Stimulated activated CD8-positive, alpha-beta memory T cell treated with anti-CD3 and anti-CD28 coated beads, Interleukin-2, amount 100 ng/mL, for 48 hours (primary cell): ENCODE results near the gene PCNX2.

Source experiments
- DNase-seq, 2 donors: peaks; one replicate each; pipeline ENCODE4 v3.0.0-alpha.2; 2020; ENCODE audit warnings: low read depth in 2 of 2

Gene PCNX2

DNA sequence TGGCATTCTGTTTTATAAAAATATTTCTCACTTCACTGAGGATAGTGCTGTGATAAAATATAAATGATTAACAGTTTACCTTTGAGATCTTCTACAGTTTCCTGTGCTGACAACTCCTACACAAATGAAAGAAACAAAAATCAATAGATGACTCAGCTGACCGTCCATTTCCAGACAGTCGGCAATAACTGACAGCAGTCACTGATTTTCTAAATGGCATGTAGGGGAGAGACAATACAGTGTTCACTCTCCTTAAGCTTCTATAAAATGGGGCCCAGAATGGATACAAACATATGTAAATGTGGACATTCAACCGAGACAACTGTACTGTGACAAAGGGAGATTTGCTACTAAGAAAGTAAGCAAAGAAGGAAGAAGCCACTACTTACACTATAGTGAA lies 34.3 kb downstream of the PCNX2 start:
- no peak for DNase-seq

DNA sequence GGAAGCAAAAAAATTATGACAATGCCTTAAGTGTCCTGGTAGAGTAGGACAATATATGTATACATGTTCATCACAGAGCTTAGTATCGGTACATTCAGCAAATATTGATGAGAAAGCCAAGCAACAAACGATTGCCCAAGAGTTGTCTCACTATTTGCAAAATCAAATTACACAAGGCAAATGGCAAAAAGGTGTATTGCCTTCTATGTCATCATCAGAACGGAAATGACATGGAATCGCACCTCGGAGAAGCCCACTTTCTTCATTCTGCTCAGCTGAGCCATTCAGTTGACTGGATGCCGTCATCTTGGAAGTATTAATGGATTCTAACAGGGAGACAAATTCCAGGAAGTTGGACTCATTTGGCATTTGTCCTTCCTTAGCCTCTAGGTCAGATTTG lies 37.7 kb downstream of the PCNX2 start:
- DNase-seq, result no peak

DNA sequence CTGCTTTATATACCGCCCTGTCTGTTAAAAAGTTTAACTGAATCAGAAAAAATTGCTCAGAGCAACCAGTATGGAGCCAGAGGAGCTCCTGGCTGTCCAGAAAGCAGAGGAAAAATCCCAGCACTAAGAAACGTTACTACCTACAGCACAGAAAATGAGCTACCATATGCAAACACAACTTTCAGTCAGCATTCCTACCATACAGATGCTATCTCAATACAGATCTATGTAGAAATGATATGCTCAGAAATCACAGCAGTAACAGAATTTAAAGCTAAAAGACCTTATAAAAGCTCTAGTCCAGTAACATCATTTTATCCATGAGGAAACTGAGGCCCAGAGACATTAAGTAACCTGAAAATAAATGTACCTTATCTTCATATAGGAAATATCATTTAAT lies 38.7 kb downstream of the PCNX2 start:
- DNase-seq, result no peak

DNA sequence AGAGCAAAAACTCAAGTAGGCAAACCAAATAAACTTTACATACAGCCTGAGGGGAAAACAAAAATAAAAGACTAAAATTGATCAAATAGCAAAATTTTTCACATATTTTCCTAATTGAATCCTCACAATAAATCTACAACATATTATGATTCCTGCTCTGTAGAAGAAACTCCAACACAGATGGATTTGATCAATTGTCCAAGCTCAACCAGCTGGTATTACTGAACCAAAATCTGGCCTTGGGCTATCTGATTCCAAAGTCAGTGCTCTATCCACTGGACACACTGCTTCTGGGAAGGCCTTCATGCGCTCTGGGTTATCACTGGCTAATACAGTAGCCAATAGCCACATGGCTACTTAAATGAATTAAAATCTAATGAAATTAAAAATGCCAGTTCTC lies 39.3 kb downstream of the PCNX2 start:
- no peak for DNase-seq

DNA sequence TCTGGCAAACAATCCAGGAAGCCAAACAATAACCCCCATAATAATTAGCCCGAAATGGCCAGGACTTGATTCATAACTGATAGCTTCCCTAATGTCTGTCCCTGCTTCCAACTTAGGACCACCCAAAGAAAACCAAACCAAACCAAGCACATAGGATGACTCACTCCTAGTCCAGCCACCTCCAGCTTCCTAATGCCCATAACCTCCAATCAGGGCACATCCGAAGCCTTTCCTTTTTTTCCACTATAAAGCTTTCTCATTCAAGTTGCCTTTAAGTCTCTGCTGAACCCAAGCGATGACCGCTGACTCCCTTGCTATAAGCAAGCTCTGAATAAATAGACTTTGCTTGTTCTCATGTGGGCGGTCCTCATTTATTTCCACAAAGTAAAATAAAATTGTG lies 40.4 kb downstream of the PCNX2 start:
- no peak for DNase-seq

DNA sequence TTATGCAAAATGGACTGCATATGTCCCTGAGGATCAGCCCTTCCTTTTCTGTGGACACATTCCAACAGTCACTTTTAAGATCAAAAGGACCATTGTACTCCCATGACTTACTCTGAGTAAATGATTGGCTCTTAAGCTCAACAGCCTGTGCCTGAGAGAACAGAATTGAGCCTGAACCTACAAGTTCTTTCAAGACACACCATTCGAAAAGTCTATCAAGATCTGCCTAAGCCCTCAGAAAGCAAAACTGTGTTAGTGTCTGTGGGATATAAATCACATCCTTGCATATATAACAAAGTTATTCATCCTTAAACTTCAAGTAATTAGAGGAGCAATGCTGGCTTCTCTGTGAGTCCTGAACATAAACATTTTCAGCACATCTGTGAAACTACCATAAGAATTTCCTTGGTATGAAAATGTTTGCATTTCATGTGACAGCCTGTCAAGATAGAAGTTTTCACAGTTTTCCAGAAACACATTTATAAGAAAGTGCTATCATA lies 41.6 kb downstream of the PCNX2 start:
- DNase-seq, result no peak

DNA sequence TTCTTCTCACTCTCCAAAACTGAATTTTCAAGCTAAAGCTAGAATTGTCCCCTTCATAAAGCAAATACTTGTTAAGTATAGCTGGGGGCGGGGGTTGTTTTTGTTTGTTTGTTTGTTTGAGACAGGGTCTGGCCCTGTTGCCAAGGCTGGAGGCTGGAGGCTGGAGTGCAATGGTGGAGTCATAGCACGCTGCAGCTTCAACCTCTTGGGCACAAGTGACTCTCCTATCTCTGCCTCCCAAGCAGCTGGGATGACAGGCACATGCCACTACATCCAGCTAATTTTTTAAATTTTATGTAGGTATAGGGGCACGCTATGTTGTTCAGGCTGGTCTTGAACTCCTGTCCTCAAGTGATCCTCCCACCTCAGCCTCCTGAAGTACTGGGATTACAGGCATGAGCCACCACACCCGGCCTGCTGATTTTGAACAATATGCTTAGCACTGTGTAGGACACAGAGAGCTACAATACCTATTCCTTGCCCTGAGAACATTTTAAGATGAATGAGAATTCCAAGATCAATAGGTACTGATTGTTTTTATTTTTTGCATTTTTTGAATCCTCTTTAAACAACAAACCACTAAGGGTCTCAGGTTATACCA lies 42.2 kb downstream of the PCNX2 start:
- no peak for DNase-seq

DNA sequence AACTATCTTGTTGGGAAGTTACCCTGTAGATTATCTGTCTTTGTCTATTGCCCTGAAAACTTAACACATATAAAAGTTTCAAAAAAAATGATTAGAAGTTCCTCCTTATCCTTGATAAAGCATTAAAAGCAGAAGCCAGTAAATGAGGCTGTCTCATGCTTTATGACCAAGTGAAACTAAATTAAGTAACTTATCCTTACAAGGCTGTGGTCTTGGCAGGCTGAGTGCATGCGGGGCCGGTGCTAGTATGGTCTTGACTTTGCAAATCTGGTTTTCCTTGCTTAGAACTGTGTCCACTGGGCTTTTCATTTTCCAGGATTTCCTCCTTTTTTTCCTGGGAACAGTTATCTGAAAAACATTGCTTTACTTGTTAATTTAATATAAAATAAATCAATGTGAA lies 43.1 kb downstream of the PCNX2 start:
- no peak for DNase-seq

DNA sequence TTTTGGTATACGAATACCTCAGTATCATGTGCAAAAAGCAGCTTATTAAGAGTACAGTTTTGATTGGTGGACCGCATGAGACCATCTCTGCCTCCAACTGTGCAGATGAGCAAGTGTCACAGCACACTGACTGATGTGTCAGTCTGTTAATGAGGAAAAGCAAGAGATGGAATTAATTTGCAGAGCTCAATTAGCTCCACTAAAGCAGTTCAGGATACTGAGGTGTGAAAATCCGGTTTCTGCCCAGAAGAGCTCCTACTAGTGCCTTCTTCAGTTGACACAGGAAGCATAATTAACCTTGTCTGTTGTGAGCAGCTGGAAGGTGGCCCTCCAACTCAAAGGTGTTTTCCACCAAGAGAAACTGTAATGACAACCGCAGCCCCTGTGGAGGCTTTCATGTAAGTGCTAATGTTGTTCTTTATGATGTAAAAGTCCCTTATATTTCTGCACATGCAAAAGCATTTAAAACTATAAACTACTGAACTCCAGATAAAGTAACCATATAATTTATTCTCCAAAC lies 44.3 kb downstream of the PCNX2 start:
- no peak for DNase-seq

DNA sequence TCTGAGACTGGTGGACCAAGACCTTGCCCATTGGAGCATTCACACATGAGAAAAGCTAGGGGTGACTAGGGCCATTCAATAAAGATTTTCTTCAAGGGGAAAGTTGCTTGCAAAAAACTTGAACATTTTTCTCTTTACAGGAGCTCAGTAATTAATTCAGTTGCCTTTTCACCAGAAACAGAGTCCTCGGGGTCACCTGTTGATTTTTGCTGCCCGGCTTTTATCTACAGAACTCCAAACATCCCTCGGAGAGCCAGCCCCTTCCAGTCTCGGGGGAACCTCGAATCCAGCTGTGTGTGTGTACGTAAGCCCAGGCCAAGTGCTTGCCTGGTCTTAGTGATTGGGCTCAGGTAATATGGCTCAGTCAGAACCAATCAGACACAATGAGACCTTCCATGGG lies 47.5 kb downstream of the PCNX2 start:
- no peak for DNase-seq

DNA sequence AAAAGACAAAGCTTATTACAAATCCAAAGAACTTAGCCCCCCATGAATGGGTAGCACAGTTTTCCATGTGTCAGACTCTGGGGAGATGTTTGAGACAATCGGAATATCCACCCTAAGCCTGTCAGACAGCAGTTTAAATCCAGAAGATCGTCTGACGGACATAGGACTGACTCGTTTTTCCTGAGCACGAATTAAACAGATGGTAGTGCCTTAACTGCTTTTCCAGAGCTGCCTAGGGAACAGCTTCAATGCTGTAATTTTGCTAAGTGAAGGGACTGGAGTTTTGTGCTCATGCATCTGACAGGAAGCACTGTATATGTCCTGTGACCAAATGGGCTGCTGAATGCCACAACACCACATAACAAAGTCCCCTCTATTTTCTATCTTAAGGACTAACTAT lies 48.6 kb downstream of the PCNX2 start:
- no peak for DNase-seq

DNA sequence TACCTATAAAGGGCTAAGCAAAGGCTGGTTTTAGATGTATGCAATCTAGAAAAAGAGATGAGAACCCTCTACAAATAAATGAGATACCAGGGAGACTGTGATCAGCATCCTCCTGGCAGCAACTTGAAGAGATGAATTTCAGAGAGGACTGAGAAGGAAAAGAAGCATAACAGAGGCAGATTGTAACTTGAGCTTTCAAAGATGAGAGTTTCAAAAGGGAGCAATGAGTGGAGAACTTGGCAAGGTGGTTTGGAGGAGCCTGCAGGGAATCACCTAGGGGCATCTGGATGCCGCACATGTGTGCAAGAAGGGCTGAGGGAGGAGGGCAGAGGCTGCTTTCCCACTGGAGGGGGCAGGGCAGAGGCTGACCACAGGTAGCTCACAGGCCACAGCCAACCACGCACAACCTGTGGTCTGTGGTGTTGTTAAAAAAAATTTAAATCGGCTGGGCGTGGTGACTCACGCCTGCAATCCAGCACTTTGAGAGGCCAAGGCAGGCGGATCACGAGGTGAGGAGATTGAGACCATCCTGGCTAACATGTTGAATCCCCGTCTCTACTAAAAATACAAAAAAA lies 50.2 kb downstream of the PCNX2 start:
- DNase-seq, result no peak

DNA sequence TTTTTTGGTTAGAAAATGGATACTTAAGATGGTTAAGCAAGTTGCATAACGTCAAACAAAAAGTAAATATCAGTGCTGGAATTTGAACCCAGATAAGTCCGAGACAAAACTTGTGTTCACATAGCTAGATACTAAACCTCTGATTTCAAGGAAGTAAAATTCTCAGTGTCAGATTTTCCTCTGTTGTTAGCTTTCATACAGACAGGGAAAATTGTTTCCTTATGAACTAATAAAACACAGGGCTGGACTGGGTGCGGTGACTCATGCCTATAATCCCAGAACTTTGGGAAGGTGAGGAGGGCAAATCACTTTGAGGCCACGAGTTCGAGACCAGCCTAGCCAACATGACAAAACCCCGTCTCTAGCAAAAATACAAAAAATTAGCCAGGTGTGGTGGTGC lies 51.3 kb downstream of the PCNX2 start:
- DNase-seq, result no peak

DNA sequence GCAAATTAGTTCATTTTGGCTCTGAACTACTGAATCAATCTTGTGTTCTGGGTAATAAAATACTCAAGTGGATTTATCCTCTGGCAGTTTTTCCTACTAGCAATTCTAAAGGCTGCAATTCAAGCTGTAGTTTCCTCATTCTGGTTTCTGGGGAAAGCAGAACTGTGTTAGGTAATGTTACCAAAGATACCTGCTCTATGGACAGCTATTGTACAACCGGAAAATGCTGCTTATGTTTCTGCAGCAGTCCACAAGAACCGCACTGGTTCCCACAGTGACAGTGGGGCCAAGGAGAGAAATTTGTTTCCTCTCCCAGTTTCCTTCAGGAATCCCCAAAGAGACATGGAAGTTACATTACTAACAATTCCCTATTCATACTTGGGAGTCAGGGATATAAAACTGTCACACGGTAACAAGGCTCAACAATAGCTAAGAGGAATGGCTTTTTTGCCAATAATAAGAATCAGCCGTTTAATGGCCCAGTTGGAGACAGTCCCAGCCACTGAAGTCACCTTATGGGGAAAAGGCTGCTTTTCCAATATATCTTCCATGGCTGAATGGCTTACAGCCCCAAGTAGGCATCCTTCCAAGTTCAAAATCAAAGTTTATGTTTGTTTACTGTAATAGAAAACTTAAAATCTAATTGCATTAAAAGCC lies 52.6 kb downstream of the PCNX2 start:
- no peak for DNase-seq

DNA sequence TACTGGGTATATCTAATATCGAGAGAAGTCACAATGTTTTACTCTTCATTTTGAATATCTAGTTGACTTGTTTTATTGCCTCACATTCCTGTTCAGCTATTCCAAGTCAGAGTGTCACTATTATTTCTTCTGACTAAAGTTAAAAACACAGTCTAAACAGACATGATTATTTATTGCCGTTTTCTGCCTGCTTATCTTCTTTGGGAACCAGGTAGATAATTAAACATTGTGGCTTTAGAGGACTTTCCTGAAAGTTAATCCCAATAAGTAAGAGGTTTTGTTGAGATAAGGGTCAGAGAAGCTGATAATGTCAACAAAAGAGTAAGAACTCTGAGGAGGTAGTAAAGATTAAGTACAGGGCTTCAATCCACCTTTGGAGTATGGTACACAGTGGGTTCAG lies 53.8 kb downstream of the PCNX2 start:
- no peak for DNase-seq

DNA sequence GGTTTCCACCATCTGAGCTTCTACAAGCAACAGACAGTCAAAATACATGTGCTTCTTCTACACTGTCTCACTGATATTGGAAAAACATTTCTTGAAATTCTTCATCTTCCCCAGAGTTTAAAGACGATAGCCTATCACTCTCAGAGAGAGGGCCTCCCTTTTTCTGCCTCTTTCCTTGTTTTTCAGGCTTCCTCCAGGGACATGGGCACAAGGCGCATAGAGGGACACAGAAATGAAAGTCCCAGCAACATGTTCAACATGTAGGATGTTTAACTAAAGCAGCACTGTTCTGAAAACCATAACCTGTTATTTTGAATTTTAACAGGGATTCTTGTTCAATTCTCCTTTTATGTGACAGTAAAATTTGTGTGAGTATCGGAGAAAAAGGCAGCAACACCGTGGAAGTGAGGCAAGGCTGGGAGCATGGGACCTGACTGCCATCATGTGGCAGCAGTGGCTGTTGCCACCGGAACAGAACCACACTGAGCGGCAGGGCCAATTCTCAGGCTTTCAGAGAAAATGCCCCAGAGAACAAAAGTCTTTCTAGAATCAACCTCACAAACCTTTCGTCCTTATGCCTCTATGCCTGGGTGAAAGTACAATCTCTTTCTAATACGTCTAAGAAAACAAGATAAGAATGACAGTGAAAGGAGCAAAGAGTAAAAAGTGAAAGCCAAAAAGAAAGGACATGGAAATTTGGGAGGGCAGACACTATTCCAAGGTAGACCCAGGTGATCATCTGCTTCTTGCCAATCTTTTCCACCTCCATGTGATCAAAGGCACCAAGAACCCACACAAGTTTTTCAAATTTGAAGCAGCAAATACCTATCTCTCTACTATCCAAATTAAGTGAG lies 54.5 kb downstream of the PCNX2 start:
- DNase-seq, result no peak

DNA sequence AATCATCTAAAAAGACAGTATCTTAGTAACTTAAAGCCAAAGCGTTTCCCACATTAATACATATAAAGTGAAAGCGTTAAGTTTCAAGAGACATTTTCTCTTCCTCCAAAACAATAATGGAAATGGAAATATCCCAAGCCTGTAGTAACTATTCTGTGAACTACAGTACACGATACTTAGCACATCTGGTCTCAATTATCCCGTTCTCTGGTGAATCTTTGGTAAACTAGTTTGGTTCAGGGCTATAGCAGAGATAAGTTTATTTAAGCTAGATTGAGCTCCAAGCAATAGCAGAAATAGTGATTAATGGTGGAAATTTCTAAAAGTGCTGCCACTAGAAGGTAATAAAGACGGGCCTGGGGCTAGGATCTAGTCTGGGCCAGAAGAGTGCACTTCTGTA lies 55.2 kb downstream of the PCNX2 start:
- no peak for DNase-seq

DNA sequence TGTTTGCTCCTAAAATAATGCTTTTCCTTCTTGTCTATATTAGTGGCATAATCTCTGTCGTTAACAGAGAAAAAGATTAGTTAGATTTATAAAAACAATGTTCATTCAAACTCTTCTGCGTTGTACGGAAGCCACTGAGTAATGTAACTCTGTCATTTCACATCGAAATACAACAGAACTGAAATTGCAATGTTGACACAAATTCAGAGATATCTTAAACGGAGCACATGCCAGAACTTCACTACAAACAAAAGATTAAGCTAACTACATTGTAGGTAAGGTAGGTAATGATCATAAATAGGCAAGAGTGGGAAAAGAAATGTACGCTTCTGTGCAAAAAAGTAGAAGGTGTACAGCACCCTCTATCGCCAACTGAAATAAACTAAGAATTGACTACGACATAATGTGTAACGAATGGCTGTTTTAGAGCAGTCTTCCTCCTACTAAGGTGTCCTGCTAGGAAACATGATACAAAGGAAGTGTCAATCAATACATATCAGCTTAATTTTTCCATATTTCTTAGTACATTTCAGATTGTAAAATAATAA lies 56.6 kb downstream of the PCNX2 start:
- DNase-seq, result no peak

DNA sequence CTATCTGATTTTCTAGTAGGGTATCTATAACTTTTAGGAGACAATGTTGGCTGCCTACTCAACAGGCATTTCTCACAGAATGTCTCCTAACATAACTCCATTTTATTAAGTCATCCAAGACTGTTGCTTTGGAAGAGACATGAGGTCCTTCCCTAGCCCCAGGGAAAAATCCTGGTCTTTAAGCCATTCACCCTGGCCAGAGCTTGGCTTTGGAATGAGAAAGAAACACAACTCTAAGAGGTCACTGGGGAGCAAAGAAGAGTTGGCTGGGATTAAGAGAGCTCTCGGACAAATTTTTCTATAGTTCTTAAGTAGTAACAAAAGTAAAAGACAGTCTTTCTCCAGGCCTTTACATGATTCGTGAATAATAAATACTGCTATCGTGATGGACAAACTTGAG lies 57.9 kb downstream of the PCNX2 start:
- no peak for DNase-seq

DNA sequence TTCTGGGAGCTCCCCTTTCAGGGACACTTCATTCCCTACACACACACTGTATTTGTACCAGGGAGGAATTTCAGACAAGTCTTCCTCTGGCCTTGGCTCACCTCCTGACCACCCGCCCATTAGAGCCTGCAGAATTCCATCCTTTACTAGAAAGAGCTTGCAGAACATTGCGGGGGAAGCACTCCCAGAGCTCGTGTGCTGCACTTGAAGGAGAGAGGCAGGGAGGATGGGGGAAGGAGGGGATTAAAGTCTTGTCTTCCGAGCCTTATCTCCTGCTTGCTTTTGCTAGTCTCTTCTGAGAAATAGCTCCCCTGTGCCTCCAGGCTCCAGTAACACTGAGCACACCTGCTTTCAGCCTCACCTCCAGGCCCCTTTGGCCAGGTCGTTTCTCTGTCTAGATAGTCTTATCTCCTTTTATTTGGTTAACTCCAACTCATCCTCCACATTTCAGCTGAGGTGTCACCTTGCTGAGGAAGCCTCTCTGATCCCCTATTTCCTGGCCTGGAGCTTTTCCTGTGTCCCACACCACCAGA lies 62.0 kb downstream of the PCNX2 start:
- no peak for DNase-seq

DNA sequence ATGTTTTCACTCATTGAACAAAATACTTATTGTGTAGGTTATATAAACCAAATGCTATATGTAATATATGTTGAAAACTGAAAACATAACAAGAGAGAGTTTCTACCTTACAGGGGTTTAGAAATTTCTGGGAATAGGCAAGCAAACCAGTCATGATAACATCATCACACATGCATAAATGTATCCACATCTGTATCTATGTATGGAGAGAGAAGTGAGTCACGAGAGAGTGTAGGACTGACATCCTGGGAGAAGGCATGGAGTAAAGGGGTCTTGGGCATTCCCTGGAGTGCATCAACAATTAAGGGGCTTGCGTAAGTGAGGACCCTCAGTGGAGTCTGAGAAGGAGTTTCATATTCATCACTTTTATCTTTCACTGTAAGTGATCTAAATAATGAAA lies 65.5 kb downstream of the PCNX2 start:
- no peak for DNase-seq

DNA sequence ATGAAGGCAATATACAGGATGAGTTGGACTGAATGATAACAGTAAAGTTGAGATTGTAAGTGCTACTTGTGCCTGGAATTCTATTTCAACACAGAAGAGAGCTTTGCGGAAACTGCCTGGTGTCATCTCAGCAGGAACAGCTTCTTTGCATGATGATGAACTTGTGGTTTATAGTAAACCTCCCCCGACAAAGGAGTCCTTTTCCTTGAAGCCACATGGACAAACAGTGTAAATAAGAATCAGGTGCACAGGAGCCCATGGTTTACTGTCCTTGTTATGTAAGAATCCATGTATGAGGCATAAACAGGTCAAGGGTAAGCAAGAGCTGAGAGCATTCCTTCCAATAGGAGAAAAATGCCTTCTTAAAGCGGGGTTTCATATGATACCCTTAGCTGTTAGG lies 66.2 kb downstream of the PCNX2 start:
- no peak for DNase-seq
